ENCODE measurements around the gene NES. TPM values are rescaled to one million over a fixed set of nuclear protein-coding genes. Genes with fewer than 3 reads are reported as not detected.

Gene NES
- total and polyA plus RNA-seq, 10 donors, result 4.3 to 146 (median 52.3) TPM

GRCh38 chr1:156706657-156707416, 29.6 kb upstream of the NES start:
- H3K27me3 ChIP-seq (replicated peaks in 1 of 7), result peaks cover 0 to 53% (median 40%) of the 10 kb centered on the region in 7 donors
- peaks cover 21 to 38% (median 33%) of the 10 kb centered on the region in 6 donors for H3K4me1 ChIP-seq
- DNase-seq, result peak; percentile 76
- no peak for TF ChIP-seq CTCF (IDR thresholded peaks at IDR 0.05 in 8 of 11, conservative IDR thresholded peaks at IDR 0.05 in 3 of 11)
- no peak for TF ChIP-seq POLR2AphosphoS5 (IDR thresholded peaks at IDR 0.05)
- TF ChIP-seq POLR2A (IDR thresholded peaks at IDR 0.05), result no peak
- intact Hi-C loops (cut with DNase I; ENCODE audit: low total_unique reads), result no loop called here
- peak overlapping the region; percentile 27 to 71 (median 40) for H3K4me3 ChIP-seq
- H3K9me3 ChIP-seq, result no peaks in the 10 kb centered on the region
- WGBS, 5 donors, result 4 to 7% (median 6%) methylated on average over 27 to 29 of the region's 29 CpGs
- H3K36me3 ChIP-seq, result no peaks in the 10 kb centered on the region
- H3K27ac ChIP-seq, result peak overlapping the region in 4 of 8 donors; percentile 17 to 36 (median 20)

- H3K27me3 ChIP-seq (replicated peaks in 1 of 7), result peaks cover 0 to 61% (median 46%) of the 10 kb centered on the region in 7 donors
- H3K4me3 ChIP-seq, result peak overlapping the region; percentile 27 to 71 (median 40)
- peak overlapping the region in 4 of 8 donors; percentile 17 to 36 (median 20) for H3K27ac ChIP-seq
- DNase-seq, result peak; percentile 82
- intact Hi-C loops (cut with DNase I; ENCODE audit: low total_unique reads), result no loop called here
- WGBS, 5 donors, result 0 to 2% (median 1%) methylated on average over 29 to 45 of the region's 45 CpGs
- no peaks in the 10 kb centered on the region for H3K9me3 ChIP-seq
- TF ChIP-seq CTCF (IDR thresholded peaks at IDR 0.05 in 8 of 11, conservative IDR thresholded peaks at IDR 0.05 in 3 of 11) (peak; percentile 54 to 86 (median 74)), POLR2A (IDR thresholded peaks at IDR 0.05) (no peak), POLR2AphosphoS5 (IDR thresholded peaks at IDR 0.05) (peak in 1 of 3 donors; percentile 52)
- no peaks in the 10 kb centered on the region for H3K36me3 ChIP-seq
- peaks cover 21 to 38% (median 33%) of the 10 kb centered on the region in 6 donors for H3K4me1 ChIP-seq
These were observed 28.9 kb upstream of the NES start for GRCh38 chr1:156705918-156706656.

GRCh38 chr1:156705321-156705917, 28.2 kb upstream of the NES start, which contains the start of gene CRABP2:
TSS of gene CRABP2 (minus strand) at chr1:156705583. CDS start at chr1:156705446, 137 bp downstream.
- TF ChIP-seq CTCF (IDR thresholded peaks at IDR 0.05 in 8 of 11, conservative IDR thresholded peaks at IDR 0.05 in 3 of 11) (no peak), POLR2AphosphoS5 (IDR thresholded peaks at IDR 0.05) (no peak), POLR2A (IDR thresholded peaks at IDR 0.05) (no peak)
- H3K4me3 ChIP-seq, result peak within 1 kb of the TSS; percentile 27 to 71 (median 40)
- peaks cover 0 to 67% (median 48%) of the 10 kb centered on the region in 7 donors for H3K27me3 ChIP-seq (replicated peaks in 1 of 7)
- intact Hi-C loops (cut with DNase I; ENCODE audit: low total_unique reads), result no loop called here
- WGBS, 5 donors, result 2 to 7% (median 3%) methylated on average over 25 to 42 of the region's 42 CpGs
- no peaks in the 10 kb centered on the region for H3K9me3 ChIP-seq
- peak; percentile 78 for DNase-seq
- H3K27ac ChIP-seq, result peak within 1 kb of the TSS in 4 of 8 donors; percentile 17 to 36 (median 20)
- H3K4me1 ChIP-seq, result peaks cover 21 to 38% (median 33%) of the 10 kb centered on the region in 6 donors
- no peaks in the 10 kb centered on the region for H3K36me3 ChIP-seq

All from spleen (tissue), 11 donors.